HepG2 (cell line): Measurements from ENCODE around the gene B3GNT8. TPM values are rescaled to one million over a fixed set of nuclear protein-coding genes. Genes with fewer than 3 reads are reported as not detected.

Source experiments
- ATAC-seq: fragments of 200-7000 bp; cut with Tn5 transposase; 3 replicates; pipeline ENCODE4 v1.9.1; 2020; ENCODE audit warnings: mild to moderate bottlenecking, moderate library complexity
- BruUV-seq: library from RNA; stranded (reverse); fragments of 400-500 nt; replicated peaks from 2 replicates; lab custom pipeline; 2021; lab: Mats Ljungman, UMichigan
- CTCF ChIA-PET: fragments of 300-600 bp; formaldehyde crosslinking; extraction: SDS; loops from one replicate; lab custom pipeline; 2021; ENCODE audit warnings: low total read pairs, inconsistent platforms, low intra/inter-chr PET ratio; lab: Yijun Ruan, JAX
- POLR2A ChIA-PET: fragments of 350-600 bp; sonication (Branson Sonifier 250); formaldehyde crosslinking; loops from one replicate; lab custom pipeline; 2020; ENCODE audit warnings: antibody characterized with exemption, inconsistent platforms; lab: Yijun Ruan, JAX
- DNase-seq: peaks from one replicate; pipeline ENCODE4 v3.0.0-alpha.2; 2015; ENCODE audit warnings: low spot score
- FAIRE-seq: peaks from 3 replicates; lab custom pipeline; 2011; peaks lifted over from hg19 to GRCh38; lab: Jason Lieb, UNC
- H2AFZ ChIP-seq: one replicate; pipeline ENCODE4 v1.6.1; 2011; ENCODE audit warnings: low read length, inconsistent platforms
- H3K27ac ChIP-seq: fragments of 300-600 bp; 3 replicates; pipeline ENCODE4 v1.8.0; 2011; ENCODE audit warnings: mixed run types, mild to moderate bottlenecking, mixed read lengths, low read length, inconsistent platforms; ENCODE audit not compliant: insufficient read depth; ENCODE audit errors: extremely low read length
- H3K27me3 ChIP-seq, 2 experiments: fragments of 200-600 bp in 1 of 2; 2 replicates in 1 of 2; 3 replicates in 1 of 2; pipeline versions ENCODE4 v1.6.0 to v1.8.0; 2011; ENCODE audit warnings: low read length in 2 of 2, mild to moderate bottlenecking in 2 of 2, moderate library complexity in 2 of 2, inconsistent platforms in 1 of 2; ENCODE audit not compliant: insufficient read depth in 2 of 2, control insufficient read depth in 1 of 2
- H3K36me3 ChIP-seq, 2 experiments: fragments of 200-600 bp in 1 of 2; replicated peaks in 1 of 2; 2 replicates in 1 of 2; 3 replicates in 1 of 2; pipeline versions ENCODE4 v1.5.1 to v1.8.0; 2011; ENCODE audit warnings: low read length in 2 of 2, inconsistent platforms in 1 of 2; ENCODE audit not compliant: insufficient read depth in 2 of 2, control insufficient read depth in 1 of 2
- H3K4me1 ChIP-seq: 2 replicates; pipeline ENCODE4 v1.5.1; 2012; ENCODE audit warnings: low read length, inconsistent platforms; ENCODE audit not compliant: insufficient read depth
- H3K4me2 ChIP-seq: 2 replicates; pipeline ENCODE4 v1.6.0; 2011; ENCODE audit warnings: low read depth, low read length, inconsistent platforms
- H3K4me3 ChIP-seq, 3 experiments: fragments of 200-600 bp in 1 of 3; sonication (generic), shearing (Covaris generic) in 1 of 3; replicated peaks in 1 of 3; 2 replicates each; pipeline ENCODE4 v1.5.1; 2011 to 2016; ENCODE audit warnings: low read length in 3 of 3, inconsistent platforms in 2 of 3, low read depth in 2 of 3, mild to moderate bottlenecking in 2 of 3, control low read depth in 1 of 3, mixed read lengths in 1 of 3; ENCODE audit not compliant: insufficient read depth in 1 of 3
- H3K79me2 ChIP-seq: one replicate; pipeline ENCODE4 v1.6.1; 2011; ENCODE audit warnings: low read length, inconsistent platforms; ENCODE audit not compliant: insufficient read depth
- H3K9ac ChIP-seq: 2 replicates; pipeline ENCODE4 v1.6.0; 2011; ENCODE audit warnings: mild to moderate bottlenecking, low read depth, low read length, inconsistent platforms; ENCODE audit not compliant: insufficient read depth
- H3K9me3 ChIP-seq: 2 replicates; pipeline ENCODE4 v1.5.1; 2012; ENCODE audit warnings: mild to moderate bottlenecking, low read length
- H4K20me1 ChIP-seq: 2 replicates; pipeline ENCODE4 v1.6.0; 2011; ENCODE audit warnings: inconsistent platforms, mild to moderate bottlenecking, low read length, moderate library complexity; ENCODE audit not compliant: insufficient read depth
- ARNTL ChIP-seq: sonication (generic); formaldehyde crosslinking; IDR thresholded peaks from 2 replicates; pipeline ENCODE4 v1.4.0; 2020; ENCODE audit warnings: mild to moderate bottlenecking, missing genetic modification reagents
- GABPA ChIP-seq, 2 experiments: IDR thresholded peaks; 2 replicates each; pipeline ENCODE4 v1.6.1; 2011 to 2016; ENCODE audit warnings: low read depth in 2 of 2, low read length in 1 of 2, missing biosample characterization in 1 of 2, missing genetic modification characterization in 1 of 2
- MIER3 ChIP-seq: IDR thresholded peaks from 2 replicates; pipeline ENCODE4 v1.6.1; 2016; ENCODE audit warnings: missing compliant biosample characterization, borderline replicate concordance
- RBFOX2 ChIP-seq: fragments of 200-400 bp; formaldehyde crosslinking; IDR thresholded peaks from 2 replicates; pipeline ENCODE4 v1.6.1; 2017; ENCODE audit warnings: low read depth, mild to moderate bottlenecking, low read length
- RFX3 ChIP-seq: IDR thresholded peaks from 2 replicates; pipeline ENCODE4 v1.6.1; 2016; ENCODE audit warnings: missing biosample characterization, missing genetic modification reagents
- WIZ ChIP-seq: sonication (generic); formaldehyde crosslinking; IDR thresholded peaks from 2 replicates; pipeline ENCODE4 v1.5.1; 2020; ENCODE audit warnings: mild to moderate bottlenecking, missing genetic modification reagents
- ZNF136 ChIP-seq: sonication (generic); formaldehyde crosslinking; IDR thresholded peaks from 2 replicates; pipeline ENCODE4 v1.8.1; 2022; ENCODE audit warnings: low read depth, mild to moderate bottlenecking, moderate library complexity, missing genetic modification reagents
- ZNF550 ChIP-seq: sonication (generic); formaldehyde crosslinking; IDR thresholded peaks from 2 replicates; pipeline ENCODE4 v1.4.0; 2020; ENCODE audit warnings: mild to moderate bottlenecking, missing genetic modification reagents, borderline replicate concordance
- ZSCAN25 ChIP-seq: sonication (generic); formaldehyde crosslinking; IDR thresholded peaks from 2 replicates; pipeline ENCODE4 v1.8.0; 2022; ENCODE audit warnings: mild to moderate bottlenecking, missing genetic modification reagents
- WGBS: methylation state at CpG from one replicate; pipeline ENCODE4 v1.1.6; 2017; ENCODE audit warnings: low lambda C conversion rate; 5-methylcytosine and 5-hydroxymethylcytosine counted together
- in situ Hi-C: cut with HindIII; loops from 2 replicates; pipeline ENCODE4 v1.10.0; 2017; ENCODE audit warnings: low pct_unique_long_range_greater_than_20kb; ENCODE audit not compliant: extremely low pct_ligation_motif_present
- intact Hi-C: fragments of 100-400 bp; cut with micrococcal nuclease; formaldehyde crosslinking; loops from one replicate; pipeline ENCODE4 v1.10.0; 2022; ENCODE audit not compliant: unreplicated experiment
- polyA plus RNA-seq, 8 experiments: library from polyadenylated mRNA; depleted of rRNA in 3 of 8; stranded (reverse) in 7 of 8; unstranded in 1 of 8; fragments of >200 nt; fragmentation: Illumina TruSeq in 4 of 8; extraction: Trizol in 4 of 8; gene quantifications; 2 replicates each; pipeline versions ENCODE4 v1.2.1 to v1.2.3, GENCODE V29; 2011 to 2016; ENCODE audit warnings: low read depth in 4 of 8, missing spikeins in 1 of 8, mixed read lengths in 1 of 8; ENCODE audit not compliant: insufficient read depth in 1 of 8
- total RNA-seq, 5 experiments: library from RNA; depleted of rRNA; stranded (reverse); fragments of >200 nt; fragmentation: Illumina TruSeq; extraction: Trizol; gene quantifications; 2 replicates each; pipeline ENCODE4 v1.2.3, GENCODE V29; 2016; ENCODE audit warnings: low read depth in 1 of 5
- TF ChIP-seq, protein P1 (sequence below): sonication (generic); formaldehyde crosslinking; IDR thresholded peaks from 2 replicates; pipeline ENCODE4 v1.5.0; 2020; ENCODE audit warnings: missing genetic modification reagents
- TF ChIP-seq, protein P2 (sequence below): sonication (generic); formaldehyde crosslinking; IDR thresholded peaks from 2 replicates; pipeline ENCODE4 v1.5.0; 2020; ENCODE audit warnings: mild to moderate bottlenecking, missing genetic modification reagents
- TF ChIP-seq, protein P3 (sequence below): IDR thresholded peaks from 2 replicates; pipeline ENCODE4 v1.6.1; 2016; ENCODE audit warnings: low read depth, control low read depth
- TF ChIP-seq, protein P4 (sequence below): sonication (generic); formaldehyde crosslinking; conservative IDR thresholded peaks from 2 replicates; pipeline ENCODE4 v1.4.0; 2020; ENCODE audit warnings: missing genetic modification reagents
- TF ChIP-seq, protein P5 (sequence below): sonication (generic); formaldehyde crosslinking; IDR thresholded peaks from 2 replicates; pipeline ENCODE4 v1.4.0; 2020; ENCODE audit warnings: mild to moderate bottlenecking, missing genetic modification reagents

The B3GNT8 gene
- total and polyA plus RNA-seq, 2 of the 13 experiments (the other 11 are each of a cell fraction or from before 2014, with no cell fraction given): 0.26 to 1.9 TPM

DNA sequence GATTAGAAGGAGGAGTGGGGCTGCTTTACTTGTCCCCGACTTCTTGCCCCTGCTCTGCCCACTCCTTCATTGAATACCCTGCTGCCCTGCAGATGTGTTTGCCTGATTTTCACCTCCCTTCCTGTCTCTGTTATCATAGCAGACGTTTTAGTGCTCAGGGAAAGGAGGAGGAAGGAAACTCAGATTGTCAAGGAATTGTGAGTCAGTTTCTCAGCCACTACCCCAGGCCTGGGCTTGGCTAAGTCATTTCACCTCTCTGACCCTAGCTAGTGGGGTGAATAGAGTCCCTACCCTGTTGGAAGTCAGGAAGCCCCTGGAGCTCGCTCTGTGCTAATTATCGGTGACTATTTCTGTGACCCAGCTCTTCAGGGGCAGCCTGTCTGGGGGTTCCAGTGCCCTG, 25.7 kb downstream of the B3GNT8 start:
- intact Hi-C loops: no loop called here
- in situ Hi-C loops: no loop called here
- Histone ChIP-seq H2AFZ (no peak overlapping the region), H4K20me1 (no peaks in the 10 kb centered on the region), H3K27me3 (no peaks in the 10 kb centered on the region; a peak in 1 of 5 replicates), H3K9me3 (no peaks in the 10 kb centered on the region), H3K4me1 (peaks cover 9% of the 10 kb centered on the region), H3K36me3 (no peaks in the 10 kb centered on the region), H3K79me2 (peaks cover 21% of the 10 kb centered on the region), H3K9ac (no peak overlapping the region), H3K4me2 (no peak overlapping the region), H3K4me3 (no peak overlapping the region), H3K27ac (no peak overlapping the region)
- no TSS peak for BruUV-seq
- CTCF ChIA-PET: no interaction called here
- WGBS: 92% methylated on average over 4 of the region's 4 CpGs
- POLR2A ChIA-PET: no interaction called here
- DNase-seq (no peak), FAIRE-seq (no peak), ATAC-seq (no peak)
- TF ChIP-seq, protein P1, sequence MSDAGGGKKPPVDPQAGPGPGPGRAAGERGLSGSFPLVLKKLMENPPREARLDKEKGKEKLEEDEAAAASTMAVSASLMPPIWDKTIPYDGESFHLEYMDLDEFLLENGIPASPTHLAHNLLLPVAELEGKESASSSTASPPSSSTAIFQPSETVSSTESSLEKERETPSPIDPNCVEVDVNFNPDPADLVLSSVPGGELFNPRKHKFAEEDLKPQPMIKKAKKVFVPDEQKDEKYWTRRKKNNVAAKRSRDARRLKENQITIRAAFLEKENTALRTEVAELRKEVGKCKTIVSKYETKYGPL (CRISPR knock-in tag): no peak
- TF ChIP-seq, protein P2, sequence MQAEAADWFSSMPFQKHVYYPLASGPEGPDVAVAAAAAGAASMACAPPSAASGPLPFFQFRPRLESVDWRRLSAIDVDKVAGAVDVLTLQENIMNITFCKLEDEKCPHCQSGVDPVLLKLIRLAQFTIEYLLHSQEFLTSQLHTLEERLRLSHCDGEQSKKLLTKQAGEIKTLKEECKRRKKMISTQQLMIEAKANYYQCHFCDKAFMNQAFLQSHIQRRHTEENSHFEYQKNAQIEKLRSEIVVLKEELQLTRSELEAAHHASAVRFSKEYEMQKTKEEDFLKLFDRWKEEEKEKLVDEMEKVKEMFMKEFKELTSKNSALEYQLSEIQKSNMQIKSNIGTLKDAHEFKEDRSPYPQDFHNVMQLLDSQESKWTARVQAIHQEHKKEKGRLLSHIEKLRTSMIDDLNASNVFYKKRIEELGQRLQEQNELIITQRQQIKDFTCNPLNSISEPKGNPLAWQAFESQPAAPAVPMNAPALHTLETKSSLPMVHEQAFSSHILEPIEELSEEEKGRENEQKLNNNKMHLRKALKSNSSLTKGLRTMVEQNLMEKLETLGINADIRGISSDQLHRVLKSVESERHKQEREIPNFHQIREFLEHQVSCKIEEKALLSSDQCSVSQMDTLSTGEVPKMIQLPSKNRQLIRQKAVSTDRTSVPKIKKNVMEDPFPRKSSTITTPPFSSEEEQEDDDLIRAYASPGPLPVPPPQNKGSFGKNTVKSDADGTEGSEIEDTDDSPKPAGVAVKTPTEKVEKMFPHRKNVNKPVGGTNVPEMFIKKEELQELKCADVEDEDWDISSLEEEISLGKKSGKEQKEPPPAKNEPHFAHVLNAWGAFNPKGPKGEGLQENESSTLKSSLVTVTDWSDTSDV: no peak
- TF ChIP-seq ARNTL (CRISPR knock-in tag) (no peak), GABPA (IDR thresholded peaks at IDR 0.05; ENCODE audit: low read depth, low read length) (no peak), GABPA (CRISPR knock-in tag; IDR thresholded peaks at IDR 0.05; ENCODE audit: low read depth) (no peak), ZNF550 (CRISPR knock-in tag) (no peak), RBFOX2 (no peak), ZSCAN25 (CRISPR knock-in tag) (no peak), RFX3 (CRISPR knock-in tag) (no peak), WIZ (no peak), MIER3 (CRISPR knock-in tag) (no peak), ZNF136 (no peak)
- TF ChIP-seq, protein P3, sequence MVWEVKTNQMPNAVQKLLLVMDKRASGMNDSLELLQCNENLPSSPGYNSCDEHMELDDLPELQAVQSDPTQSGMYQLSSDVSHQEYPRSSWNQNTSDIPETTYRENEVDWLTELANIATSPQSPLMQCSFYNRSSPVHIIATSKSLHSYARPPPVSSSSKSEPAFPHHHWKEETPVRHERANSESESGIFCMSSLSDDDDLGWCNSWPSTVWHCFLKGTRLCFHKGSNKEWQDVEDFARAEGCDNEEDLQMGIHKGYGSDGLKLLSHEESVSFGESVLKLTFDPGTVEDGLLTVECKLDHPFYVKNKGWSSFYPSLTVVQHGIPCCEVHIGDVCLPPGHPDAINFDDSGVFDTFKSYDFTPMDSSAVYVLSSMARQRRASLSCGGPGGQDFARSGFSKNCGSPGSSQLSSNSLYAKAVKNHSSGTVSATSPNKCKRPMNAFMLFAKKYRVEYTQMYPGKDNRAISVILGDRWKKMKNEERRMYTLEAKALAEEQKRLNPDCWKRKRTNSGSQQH (CRISPR knock-in tag): no peak
- TF ChIP-seq, protein P4, sequence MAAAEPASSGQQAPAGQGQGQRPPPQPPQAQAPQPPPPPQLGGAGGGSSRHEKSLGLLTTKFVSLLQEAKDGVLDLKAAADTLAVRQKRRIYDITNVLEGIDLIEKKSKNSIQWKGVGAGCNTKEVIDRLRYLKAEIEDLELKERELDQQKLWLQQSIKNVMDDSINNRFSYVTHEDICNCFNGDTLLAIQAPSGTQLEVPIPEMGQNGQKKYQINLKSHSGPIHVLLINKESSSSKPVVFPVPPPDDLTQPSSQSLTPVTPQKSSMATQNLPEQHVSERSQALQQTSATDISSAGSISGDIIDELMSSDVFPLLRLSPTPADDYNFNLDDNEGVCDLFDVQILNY (CRISPR knock-in tag): no peak
- TF ChIP-seq, protein P5, sequence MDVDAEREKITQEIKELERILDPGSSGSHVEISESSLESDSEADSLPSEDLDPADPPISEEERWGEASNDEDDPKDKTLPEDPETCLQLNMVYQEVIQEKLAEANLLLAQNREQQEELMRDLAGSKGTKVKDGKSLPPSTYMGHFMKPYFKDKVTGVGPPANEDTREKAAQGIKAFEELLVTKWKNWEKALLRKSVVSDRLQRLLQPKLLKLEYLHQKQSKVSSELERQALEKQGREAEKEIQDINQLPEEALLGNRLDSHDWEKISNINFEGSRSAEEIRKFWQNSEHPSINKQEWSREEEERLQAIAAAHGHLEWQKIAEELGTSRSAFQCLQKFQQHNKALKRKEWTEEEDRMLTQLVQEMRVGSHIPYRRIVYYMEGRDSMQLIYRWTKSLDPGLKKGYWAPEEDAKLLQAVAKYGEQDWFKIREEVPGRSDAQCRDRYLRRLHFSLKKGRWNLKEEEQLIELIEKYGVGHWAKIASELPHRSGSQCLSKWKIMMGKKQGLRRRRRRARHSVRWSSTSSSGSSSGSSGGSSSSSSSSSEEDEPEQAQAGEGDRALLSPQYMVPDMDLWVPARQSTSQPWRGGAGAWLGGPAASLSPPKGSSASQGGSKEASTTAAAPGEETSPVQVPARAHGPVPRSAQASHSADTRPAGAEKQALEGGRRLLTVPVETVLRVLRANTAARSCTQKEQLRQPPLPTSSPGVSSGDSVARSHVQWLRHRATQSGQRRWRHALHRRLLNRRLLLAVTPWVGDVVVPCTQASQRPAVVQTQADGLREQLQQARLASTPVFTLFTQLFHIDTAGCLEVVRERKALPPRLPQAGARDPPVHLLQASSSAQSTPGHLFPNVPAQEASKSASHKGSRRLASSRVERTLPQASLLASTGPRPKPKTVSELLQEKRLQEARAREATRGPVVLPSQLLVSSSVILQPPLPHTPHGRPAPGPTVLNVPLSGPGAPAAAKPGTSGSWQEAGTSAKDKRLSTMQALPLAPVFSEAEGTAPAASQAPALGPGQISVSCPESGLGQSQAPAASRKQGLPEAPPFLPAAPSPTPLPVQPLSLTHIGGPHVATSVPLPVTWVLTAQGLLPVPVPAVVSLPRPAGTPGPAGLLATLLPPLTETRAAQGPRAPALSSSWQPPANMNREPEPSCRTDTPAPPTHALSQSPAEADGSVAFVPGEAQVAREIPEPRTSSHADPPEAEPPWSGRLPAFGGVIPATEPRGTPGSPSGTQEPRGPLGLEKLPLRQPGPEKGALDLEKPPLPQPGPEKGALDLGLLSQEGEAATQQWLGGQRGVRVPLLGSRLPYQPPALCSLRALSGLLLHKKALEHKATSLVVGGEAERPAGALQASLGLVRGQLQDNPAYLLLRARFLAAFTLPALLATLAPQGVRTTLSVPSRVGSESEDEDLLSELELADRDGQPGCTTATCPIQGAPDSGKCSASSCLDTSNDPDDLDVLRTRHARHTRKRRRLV: no peak
